OCI-LY3 (cell line): ENCODE data around the gene ARHGAP42.

Source experiments
- H2AFZ ChIP-seq: fragments of 200-600, 300-600 bp; shearing (Covaris generic); 2 replicates; pipeline ENCODE4 v1.6.0; 2014; ENCODE audit warnings: antibody characterized with exemption, low read depth, low read length
- H3K27ac ChIP-seq: fragments of 200-600, 300-600 bp; sonication (generic); 2 replicates; pipeline ENCODE4 v1.5.1; 2014; ENCODE audit warnings: mild to moderate bottlenecking, low read length, moderate library complexity, mixed read lengths
- H3K27me3 ChIP-seq: fragments of 200-600, 300-600 bp; sonication (generic); 2 replicates; pipeline ENCODE4 v1.6.1; 2014; ENCODE audit warnings: low read depth, low read length, mixed read lengths
- H3K36me3 ChIP-seq: fragments of 200-600, 300-600 bp; sonication (generic); replicated peaks from 2 replicates; pipeline ENCODE3; 2014; ENCODE audit warnings: low read depth, low read length, mixed read lengths
- H3K4me1 ChIP-seq: fragments of 300-600, 200-600 bp; sonication (generic); 2 replicates; pipeline ENCODE4 v1.6.1; 2014; ENCODE audit warnings: low read length, mixed read lengths
- H3K4me2 ChIP-seq: fragments of 200-600, 300-600 bp; sonication (generic); 2 replicates; pipeline ENCODE4 v1.6.1; 2014; ENCODE audit warnings: low read length, mixed read lengths
- H3K4me3 ChIP-seq: fragments of 300-600, 200-600 bp; sonication (generic); 2 replicates; pipeline ENCODE4 v1.5.1; 2014; ENCODE audit warnings: antibody characterized with exemption, mild to moderate bottlenecking, low read length, moderate library complexity
- H3K79me2 ChIP-seq: fragments of 300-600, 200-600 bp; shearing (Covaris generic); 2 replicates; pipeline ENCODE4 v1.6.1; 2014; ENCODE audit warnings: mild to moderate bottlenecking, low read length, mixed read lengths
- H3K9ac ChIP-seq: fragments of 300-600, 200-600 bp; shearing (Covaris generic); 2 replicates; pipeline ENCODE4 v1.6.0; 2014; ENCODE audit warnings: mild to moderate bottlenecking, low read length, moderate library complexity
- H3K9me3 ChIP-seq: fragments of 200-600, 300-600 bp; shearing (Covaris generic); 2 replicates; pipeline ENCODE4 v1.6.1; 2014; ENCODE audit warnings: low read length, mixed read lengths; ENCODE audit not compliant: insufficient read depth
- H4K20me1 ChIP-seq: fragments of 200-600, 300-600 bp; sonication (generic); 2 replicates; pipeline ENCODE4 v1.6.1; 2016; ENCODE audit warnings: low read length, mixed read lengths; ENCODE audit not compliant: insufficient read depth
- EZH2phosphoT487 ChIP-seq: fragments of 200-600 bp; shearing (Covaris generic); IDR thresholded peaks from 2 replicates; pipeline ENCODE4 v1.6.1; 2018; ENCODE audit warnings: antibody characterized with exemption, mixed run types, low read depth
- TF ChIP-seq, protein P1 (sequence below): fragments of 200-600, 300-600 bp; sonication (generic); IDR thresholded peaks from 2 replicates; pipeline ENCODE4 v1.5.1; 2014; ENCODE audit warnings: antibody characterized with exemption, low read length, low read depth

Gene ARHGAP42

DNA sequence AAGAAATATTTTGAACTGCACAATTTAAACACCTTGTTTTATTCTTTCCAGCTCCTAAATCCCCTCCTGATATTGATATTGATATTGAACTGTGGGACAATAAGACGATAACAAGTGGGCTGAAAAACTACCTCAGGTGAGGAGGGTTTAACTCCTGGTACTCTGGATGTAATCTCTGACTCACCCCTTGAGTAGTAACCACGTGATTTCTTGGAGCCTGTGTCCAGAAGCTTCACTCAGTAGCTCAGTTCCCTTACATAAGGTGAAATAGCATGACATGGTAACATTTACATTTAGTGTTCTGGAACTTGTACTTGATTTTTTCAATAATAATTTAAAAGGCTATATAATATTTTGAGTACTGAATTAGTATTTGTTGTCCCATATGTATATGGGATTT is 274.5 kb downstream of the ARHGAP42 start:
- H2AFZ ChIP-seq, result no peak overlapping the region
- TF ChIP-seq, protein P1, sequence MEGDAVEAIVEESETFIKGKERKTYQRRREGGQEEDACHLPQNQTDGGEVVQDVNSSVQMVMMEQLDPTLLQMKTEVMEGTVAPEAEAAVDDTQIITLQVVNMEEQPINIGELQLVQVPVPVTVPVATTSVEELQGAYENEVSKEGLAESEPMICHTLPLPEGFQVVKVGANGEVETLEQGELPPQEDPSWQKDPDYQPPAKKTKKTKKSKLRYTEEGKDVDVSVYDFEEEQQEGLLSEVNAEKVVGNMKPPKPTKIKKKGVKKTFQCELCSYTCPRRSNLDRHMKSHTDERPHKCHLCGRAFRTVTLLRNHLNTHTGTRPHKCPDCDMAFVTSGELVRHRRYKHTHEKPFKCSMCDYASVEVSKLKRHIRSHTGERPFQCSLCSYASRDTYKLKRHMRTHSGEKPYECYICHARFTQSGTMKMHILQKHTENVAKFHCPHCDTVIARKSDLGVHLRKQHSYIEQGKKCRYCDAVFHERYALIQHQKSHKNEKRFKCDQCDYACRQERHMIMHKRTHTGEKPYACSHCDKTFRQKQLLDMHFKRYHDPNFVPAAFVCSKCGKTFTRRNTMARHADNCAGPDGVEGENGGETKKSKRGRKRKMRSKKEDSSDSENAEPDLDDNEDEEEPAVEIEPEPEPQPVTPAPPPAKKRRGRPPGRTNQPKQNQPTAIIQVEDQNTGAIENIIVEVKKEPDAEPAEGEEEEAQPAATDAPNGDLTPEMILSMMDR, result no peak
- TF ChIP-seq EZH2phosphoT487, result no peak
- no peak overlapping the region for H3K4me3 ChIP-seq
- H3K36me3 ChIP-seq, result peaks cover 3% of the 10 kb centered on the region
- H3K79me2 ChIP-seq, result no peaks in the 10 kb centered on the region
- no peak overlapping the region for H3K4me2 ChIP-seq
- H3K27ac ChIP-seq, result no peak overlapping the region
- H3K9me3 ChIP-seq, result no peaks in the 10 kb centered on the region
- no peak overlapping the region for H3K9ac ChIP-seq
- no peaks in the 10 kb centered on the region for H3K27me3 ChIP-seq
- H3K4me1 ChIP-seq, result no peaks in the 10 kb centered on the region
- H4K20me1 ChIP-seq, result no peaks in the 10 kb centered on the region

DNA sequence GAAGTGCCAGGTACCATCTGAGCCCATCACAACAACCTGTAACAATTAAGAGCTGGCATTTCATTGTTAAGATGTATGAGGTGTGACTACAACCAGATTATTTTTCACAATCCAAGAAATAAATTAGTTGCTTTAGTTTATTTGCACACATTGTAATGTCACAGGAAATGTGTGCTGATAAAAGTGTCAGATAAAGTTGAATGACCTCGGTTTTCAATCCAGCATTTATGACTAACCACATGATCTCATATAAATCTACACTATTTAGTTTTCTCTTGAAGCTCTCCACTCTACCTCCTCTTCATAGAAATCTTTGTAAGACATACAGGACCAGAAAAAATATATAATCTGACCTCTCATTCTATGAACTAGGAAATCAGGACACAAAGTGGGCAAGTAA is 276.3 kb downstream of the ARHGAP42 start:
- Histone ChIP-seq H3K36me3 (peaks cover 3% of the 10 kb centered on the region), H3K9me3 (no peaks in the 10 kb centered on the region), H2AFZ (no peak overlapping the region), H3K27me3 (no peaks in the 10 kb centered on the region), H3K4me1 (no peaks in the 10 kb centered on the region), H3K27ac (no peak overlapping the region), H3K79me2 (no peaks in the 10 kb centered on the region), H4K20me1 (no peaks in the 10 kb centered on the region), H3K9ac (no peak overlapping the region), H3K4me3 (no peak overlapping the region), H3K4me2 (no peak overlapping the region)
- TF ChIP-seq, protein P1, result no peak
- TF ChIP-seq EZH2phosphoT487, result no peak

DNA sequence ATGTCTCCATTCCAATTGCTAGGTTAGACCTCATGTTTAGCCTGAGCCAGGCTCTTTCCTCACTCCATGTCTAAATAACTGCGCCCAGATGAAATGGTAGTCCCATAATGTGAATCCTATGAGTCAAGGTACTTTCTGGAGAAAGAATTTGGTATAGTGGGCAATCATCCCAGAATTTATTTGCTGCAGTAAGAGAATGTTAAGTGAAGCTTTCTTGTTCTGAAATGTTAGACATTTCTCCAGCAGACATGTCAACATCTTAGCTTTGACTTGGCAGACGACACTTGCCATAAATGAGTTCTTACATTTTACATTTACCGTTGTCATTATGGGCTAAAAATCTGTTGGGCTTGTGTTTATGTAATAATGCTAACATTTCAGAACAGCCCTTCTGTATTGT is 277.3 kb downstream of the ARHGAP42 start:
- Histone ChIP-seq H2AFZ (no peak overlapping the region), H4K20me1 (no peaks in the 10 kb centered on the region), H3K27ac (no peak overlapping the region), H3K4me1 (no peaks in the 10 kb centered on the region), H3K4me3 (no peak overlapping the region), H3K79me2 (no peaks in the 10 kb centered on the region), H3K4me2 (no peak overlapping the region), H3K9ac (no peak overlapping the region), H3K9me3 (no peaks in the 10 kb centered on the region), H3K36me3 (peaks cover 3% of the 10 kb centered on the region), H3K27me3 (no peaks in the 10 kb centered on the region)
- TF ChIP-seq, protein P1, result no peak
- no peak for TF ChIP-seq EZH2phosphoT487

DNA sequence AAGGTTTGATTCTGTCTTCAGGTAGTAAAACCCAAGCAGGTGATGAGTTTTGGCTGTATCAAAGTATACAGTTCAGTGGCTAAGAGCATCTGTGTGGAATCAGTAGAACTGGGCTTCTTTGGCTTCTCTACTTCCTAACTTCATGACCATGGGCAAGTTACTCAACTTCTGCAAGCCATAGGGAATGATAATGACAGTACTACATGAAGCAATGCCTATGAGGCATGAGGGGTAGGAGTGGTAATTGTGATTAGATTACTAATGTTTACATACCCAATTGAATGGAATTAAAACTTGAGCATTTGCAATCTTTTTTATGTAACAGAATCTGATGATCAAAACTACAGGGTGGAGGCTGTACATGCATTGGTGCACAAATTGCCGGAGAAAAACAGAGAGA is 278.3 kb downstream of the ARHGAP42 start:
- no peak for TF ChIP-seq EZH2phosphoT487
- TF ChIP-seq, protein P1, result no peak
- Histone ChIP-seq H3K36me3 (peaks cover 3% of the 10 kb centered on the region), H3K27ac (no peak overlapping the region), H3K79me2 (no peaks in the 10 kb centered on the region), H3K27me3 (no peaks in the 10 kb centered on the region), H2AFZ (no peak overlapping the region), H4K20me1 (no peaks in the 10 kb centered on the region), H3K4me2 (no peak overlapping the region), H3K9me3 (no peaks in the 10 kb centered on the region), H3K9ac (no peak overlapping the region), H3K4me1 (no peaks in the 10 kb centered on the region), H3K4me3 (no peak overlapping the region)
